ENCODE results near the gene MACROD2. TPM values are rescaled to one million over a fixed set of nuclear protein-coding genes. Genes with fewer than 3 reads are reported as not detected.

Gene MACROD2
- total RNA-seq, 1 experiment from 2014 or later = 1.6 TPM

- no peak for TF ChIP-seq CTCF (conservative IDR thresholded peaks at IDR 0.05)
- Histone ChIP-seq H3K23me2 (ENCODE audit: insufficient read length, low read depth, low read length, poor library complexity, severe bottlenecking) (no peaks in the 10 kb centered on the region), H2BK5ac (ENCODE audit: insufficient read length, low read length) (no peak overlapping the region), H2AFZ (ENCODE audit: low read length) (no peak overlapping the region), H3K27ac (ENCODE audit: insufficient read length, low read depth, low read length) (no peak overlapping the region), H2BK15ac (ENCODE audit: low read depth, low read length) (no peak overlapping the region), H3K9me3 (ENCODE audit: control insufficient read depth, low read depth, low read length) (no peaks in the 10 kb centered on the region), H2BK20ac (ENCODE audit: low read depth, low read length, poor library complexity, severe bottlenecking) (no peak overlapping the region), H3K79me2 (ENCODE audit: insufficient read depth, low read length) (no peaks in the 10 kb centered on the region), H3K4ac (ENCODE audit: low read depth, low read length) (no peak overlapping the region), H4K20me1 (ENCODE audit: control insufficient read depth, insufficient read depth, insufficient read length) (no peaks in the 10 kb centered on the region), H3K9ac (ENCODE audit: extremely low read depth, insufficient read length, low read length) (no peak overlapping the region), H4K5ac (ENCODE audit: insufficient read length, low read depth, low read length) (no peak overlapping the region), H3K27me3 (ENCODE audit: insufficient read depth, low read length) (no peaks in the 10 kb centered on the region), H3K4me2 (ENCODE audit: insufficient read depth, insufficient read length, low read length) (no peak overlapping the region), H3K4me1 (ENCODE audit: insufficient read depth, low read length) (no peaks in the 10 kb centered on the region; the same call in 1 of the 2 replicates), H2BK120ac (ENCODE audit: low read depth, low read length, poor library complexity, severe bottlenecking) (no peak overlapping the region), H3T11ph (ENCODE audit: low read length) (no peak overlapping the region), H3K79me1 (ENCODE audit: insufficient read depth, low read depth, low read length, poor library complexity, severe bottlenecking) (no peaks in the 10 kb centered on the region), H3K18ac (ENCODE audit: insufficient read length, low read depth, low read length) (no peak overlapping the region), H3K56ac (ENCODE audit: insufficient read length, low read depth, low read length) (no peak overlapping the region), H4K8ac (replicated peaks; ENCODE audit: insufficient read length, low read depth, low read length) (no peak overlapping the region), H3K23ac (ENCODE audit: insufficient read length, low read depth, low read length) (no peak overlapping the region), H2BK12ac (ENCODE audit: insufficient read length, low read depth, low read length) (no peak overlapping the region), H4K91ac (ENCODE audit: insufficient read length, low read depth, low read length) (no peak overlapping the region), H3K14ac (ENCODE audit: insufficient read depth, low read length) (no peak overlapping the region), H2AK5ac (ENCODE audit: insufficient read length, low read length) (no peak overlapping the region)
- no peak overlapping the region for H3K4me3 Mint-ChIP-seq
- H3K27me3 Mint-ChIP-seq (ENCODE audit: low read depth) = no peaks in the 10 kb centered on the region
- peaks cover 6 to 16% of the 10 kb centered on the region in 2 experiments for H3K4me1 Mint-ChIP-seq
- H3K36me3 Mint-ChIP-seq (ENCODE audit: insufficient read depth in 1 of 3, low read depth in 3 of 3) = no peaks in the 10 kb centered on the region
- peak overlapping the region in 1 of 3 experiments; percentile 7; a peak in 2 of 7 replicates for H3K27ac Mint-ChIP-seq
- H3K9me3 Mint-ChIP-seq = peaks cover 0 to 2% of the 10 kb centered on the region in 2 experiments; a peak in 2 of 5 replicates
- WGBS (ENCODE audit: extremely low coverage, insufficient read length, low lambda C conversion rate) = no CpG with 5 or more reads among the region's 6 CpGs
- DNase-seq = no peak
Observed at GRCh38 chr20:14764511-14765369, 769.4 kb downstream of the MACROD2 start.

Measured in H9 (cell line).